ENCODE measurements around the gene SLC39A10.

DNA sequence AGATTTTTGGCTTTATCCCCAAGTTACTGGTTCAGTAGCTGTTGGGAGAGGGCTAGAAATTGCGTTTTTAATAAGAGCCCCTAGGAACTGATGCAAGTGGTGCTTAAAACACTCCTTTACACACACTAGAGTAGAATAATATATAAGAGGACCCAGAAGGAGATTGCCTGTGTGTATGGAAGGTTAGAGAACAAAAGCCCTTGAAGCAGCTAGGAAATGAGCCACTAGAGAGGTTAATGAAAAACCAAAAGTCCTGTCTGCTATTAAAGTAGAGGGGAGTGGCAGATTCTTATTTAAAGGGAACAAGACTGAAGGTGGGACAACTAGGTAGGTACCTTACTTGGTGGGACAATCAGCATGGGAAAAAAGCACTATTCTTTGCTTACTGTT lies 14.4 kb upstream of the SLC39A10 start:
- TF ChIP-seq POLR2A (IDR thresholded peaks at IDR 0.05; ENCODE audit: low read depth, low read length) = no peak
- no peak for TF ChIP-seq POLR2AphosphoS5 (IDR thresholded peaks at IDR 0.05; ENCODE audit: low read depth, low read length)
- TF ChIP-seq PAX5 (IDR thresholded peaks at IDR 0.05; ENCODE audit: insufficient read depth, low read length, severe bottlenecking) = no peak
- TF ChIP-seq SPI1 (IDR thresholded peaks at IDR 0.05; ENCODE audit: low read depth, low read length) = no peak
- no peak for TF ChIP-seq TAF1 (IDR thresholded peaks at IDR 0.05; ENCODE audit: low read depth, low read length)
